NCI-H1694 treated with DMSO at 0.1 percent for 48 hours (cell line): Measurements from ENCODE around the gene ST3GAL3.

Experiments used
- DNase-seq: peaks from one replicate; lab custom pipeline; 2025; lab: John Stamatoyannopoulos, UW

The ST3GAL3 gene

DNA sequence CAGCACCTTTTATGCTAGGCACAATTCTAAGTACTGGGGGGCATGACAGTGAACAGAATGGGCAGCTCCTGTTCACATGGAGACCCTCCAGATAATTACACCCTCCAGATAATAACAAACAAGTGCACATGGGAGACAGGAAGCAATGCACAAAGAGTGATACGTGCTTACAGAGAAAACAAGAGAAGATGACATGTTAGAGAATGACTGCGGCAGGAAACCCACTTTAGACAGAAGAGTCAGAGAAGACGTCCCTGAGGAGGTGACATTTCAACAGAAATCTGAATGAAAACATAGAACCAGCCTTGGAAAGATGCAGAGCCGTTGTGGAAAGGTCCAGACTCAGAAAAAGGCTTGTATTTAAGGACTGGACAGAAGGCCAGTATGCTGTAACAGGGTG, 171.5 kb downstream of the ST3GAL3 start:
- no peak for DNase-seq

DNA sequence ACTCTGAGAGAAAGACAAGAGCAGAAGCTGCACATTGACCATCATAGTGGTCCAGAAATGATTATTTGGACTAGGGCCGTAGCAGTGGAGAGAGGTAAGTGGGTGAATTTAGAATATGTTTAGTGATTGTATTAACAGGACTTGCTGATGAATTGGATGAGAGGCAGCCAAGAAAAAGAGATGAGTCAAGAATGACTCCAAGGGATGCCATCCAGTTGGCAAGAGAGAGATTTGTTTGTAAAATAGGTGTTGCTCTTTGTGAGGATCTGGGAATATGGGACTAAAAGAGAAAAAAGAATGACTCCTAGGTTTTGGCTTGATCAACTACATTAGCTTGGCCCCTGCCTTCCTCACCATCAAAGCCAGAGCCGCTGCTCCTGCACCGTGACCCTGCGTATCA, 172.1 kb downstream of the ST3GAL3 start:
- DNase-seq: no peak

DNA sequence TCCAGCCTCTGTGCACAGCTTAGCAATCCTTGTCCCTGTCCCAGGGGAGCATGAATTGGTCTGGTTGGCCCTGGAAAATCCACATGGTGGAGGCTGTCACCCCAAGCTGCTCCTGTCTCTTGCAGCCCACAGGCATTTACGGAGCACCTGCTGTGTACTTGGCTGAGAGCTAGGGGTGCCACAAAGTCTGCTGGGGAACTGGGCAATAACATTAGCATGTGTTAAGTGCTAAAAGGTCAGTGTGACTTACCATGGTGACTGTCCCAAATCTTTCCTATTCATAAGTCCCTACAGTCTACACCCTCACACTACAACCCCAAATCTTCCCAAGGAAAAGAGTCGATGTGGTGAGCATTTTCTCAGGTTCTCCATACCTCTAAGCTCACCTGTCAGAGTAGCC, 172.7 kb downstream of the ST3GAL3 start:
- no peak for DNase-seq

DNA sequence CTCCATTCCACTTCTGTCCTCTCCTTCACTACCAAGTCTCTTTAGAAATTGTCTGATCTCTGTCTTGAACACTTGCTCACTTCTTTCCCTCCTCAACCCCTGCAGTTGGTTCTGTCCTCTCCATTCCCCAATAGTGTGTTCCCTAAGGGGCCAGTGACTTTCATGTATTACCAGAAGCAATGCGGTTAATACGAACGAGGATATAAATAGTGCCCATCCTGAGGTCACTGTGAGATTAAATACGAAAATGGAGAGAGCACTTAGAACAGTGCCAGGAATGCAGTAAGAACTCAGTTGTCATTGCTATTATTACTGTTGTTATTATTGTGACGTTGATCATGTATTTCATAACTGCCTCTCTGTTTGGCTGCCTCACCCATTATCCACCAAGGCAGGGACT, 173.3 kb downstream of the ST3GAL3 start:
- no peak for DNase-seq

DNA sequence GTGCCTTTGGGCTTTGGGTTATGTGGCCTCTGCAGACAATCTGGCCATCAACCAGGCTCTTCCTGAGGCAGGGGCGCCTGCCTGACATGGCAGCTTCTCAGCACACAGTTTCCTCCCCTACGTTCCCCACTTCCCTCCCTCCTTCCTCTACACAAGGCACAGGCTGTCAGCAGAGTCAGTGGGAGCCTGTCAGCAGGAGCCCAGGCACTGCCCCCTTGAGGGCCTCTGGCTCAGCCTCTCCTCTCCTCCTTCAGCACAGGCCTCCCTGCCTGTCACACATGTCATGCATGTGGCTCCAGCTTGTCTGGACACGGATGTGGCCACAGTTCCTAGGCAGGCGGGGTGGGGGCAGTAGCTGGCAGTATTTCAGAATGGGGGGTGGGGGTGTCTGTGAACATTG, 174.1 kb downstream of the ST3GAL3 start:
- no peak for DNase-seq

DNA sequence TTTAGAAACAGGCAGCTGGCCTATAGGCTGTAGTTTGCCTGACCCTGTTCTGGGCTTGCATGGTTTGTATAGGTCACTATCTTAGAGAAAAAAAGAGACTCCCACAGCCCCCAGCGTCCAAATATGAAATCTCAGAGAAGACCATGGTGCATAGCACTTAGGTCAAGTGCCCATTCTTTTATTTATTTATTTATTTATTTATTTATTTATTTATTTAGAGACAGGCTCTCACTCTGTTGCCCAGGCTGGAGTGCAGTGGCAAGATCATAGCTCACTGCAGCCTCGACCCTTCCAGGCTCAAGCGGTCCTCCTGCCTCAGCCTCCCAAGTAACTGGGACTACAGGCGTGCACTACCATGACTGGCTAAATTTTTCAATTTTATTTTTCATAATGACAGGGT, 175.4 kb downstream of the ST3GAL3 start:
- no peak for DNase-seq

DNA sequence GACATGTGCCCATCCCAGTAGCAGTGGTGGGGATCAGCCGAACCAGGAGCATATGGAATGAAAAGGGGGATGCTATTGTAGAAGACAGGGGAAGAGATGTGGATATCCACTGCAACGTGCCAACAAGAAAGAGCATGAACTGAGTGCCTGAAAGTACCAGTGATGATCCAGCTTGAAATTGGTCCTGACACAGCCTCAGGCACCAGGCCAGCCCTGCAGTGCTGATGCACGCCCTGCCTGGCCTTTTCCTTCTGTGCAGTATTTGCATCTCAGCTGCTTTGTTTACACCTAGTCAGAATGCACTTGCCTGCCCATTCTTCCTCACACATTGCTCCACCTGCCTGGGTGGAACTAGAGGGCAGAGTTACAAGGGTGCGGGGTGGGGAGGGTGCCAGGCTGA, 176.0 kb downstream of the ST3GAL3 start:
- no peak for DNase-seq

DNA sequence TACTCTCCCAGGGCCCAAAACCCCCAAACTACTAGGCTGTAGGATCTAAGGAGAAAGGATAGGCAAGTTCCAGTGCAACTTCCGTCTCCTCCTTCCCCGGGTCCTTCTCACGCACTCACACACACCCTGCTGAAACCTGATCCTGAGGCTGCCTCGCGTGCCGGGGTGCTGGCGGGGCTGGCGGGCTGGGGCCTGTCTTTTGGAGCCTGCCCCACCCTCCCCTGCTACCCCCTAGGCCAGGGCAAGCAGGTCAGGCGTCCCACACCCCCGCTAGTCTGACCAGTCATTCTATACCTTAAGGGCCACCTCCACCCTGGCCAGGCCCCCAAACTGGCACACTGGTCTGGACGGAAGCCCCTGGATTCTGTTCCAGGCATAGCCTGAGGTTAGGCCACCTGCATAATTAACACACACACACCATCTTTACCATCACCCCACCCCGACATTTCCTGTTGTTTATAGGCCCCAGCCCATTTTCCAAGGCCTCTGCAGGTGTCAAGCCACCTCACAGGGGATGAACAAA, 178.0 kb downstream of the ST3GAL3 start:
- DNase-seq: no peak

DNA sequence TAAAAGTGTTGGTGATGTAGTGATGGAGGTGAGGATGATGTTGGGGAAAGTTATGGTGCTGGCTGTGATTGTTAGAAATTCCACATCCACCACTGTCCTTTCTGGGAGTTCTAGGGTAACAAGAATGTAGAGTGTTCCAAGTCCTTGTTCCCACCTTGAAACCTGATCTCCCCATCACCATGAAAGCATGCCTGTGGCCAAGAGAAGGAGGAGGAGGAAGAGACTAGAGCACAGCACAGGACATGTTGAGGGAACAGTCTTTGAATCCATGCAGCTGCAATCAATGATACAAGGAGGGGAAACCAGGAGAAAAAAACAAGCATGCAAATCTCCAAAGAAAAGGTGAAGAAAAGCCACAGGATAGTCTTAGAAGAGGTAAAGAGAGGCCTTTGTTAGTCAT, 180.4 kb downstream of the ST3GAL3 start:
- DNase-seq: no peak

DNA sequence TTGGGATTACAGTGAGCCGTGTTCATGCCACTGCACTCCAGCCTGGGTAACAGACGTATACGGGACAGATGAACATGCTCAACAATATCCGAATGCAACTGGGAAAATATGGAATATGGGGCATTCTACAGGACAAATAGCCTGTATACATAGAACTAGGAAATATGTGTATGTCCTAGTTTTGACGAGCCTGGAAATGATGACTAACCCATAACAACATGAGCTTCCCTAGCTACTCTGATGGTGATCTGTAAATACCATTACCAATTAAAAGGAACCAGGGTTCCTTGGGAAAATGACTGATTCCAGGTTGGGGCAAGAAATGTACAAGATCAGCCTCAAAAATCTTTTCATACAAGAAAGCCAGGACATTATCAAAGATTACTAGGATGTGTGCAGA, 183.5 kb downstream of the ST3GAL3 start:
- DNase-seq: no peak

DNA sequence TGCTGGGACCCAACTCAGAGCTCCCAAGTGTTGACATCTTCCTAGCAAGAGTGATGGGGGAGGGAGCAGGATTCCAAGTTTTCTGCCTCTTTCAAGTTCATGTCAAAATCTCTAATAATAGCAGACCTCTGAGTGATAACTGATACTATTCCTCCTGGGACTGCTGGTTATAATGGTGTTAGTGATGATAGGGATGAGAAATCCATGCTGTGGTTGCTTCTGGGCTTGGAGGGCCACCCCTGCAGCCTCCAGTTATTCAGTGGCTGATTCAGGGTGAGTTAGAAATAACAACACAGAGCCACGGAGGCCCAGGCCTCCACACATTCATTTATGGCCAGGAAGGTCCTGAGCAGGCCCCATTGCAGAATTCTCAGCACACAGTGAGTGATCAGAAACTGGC, 185.7 kb downstream of the ST3GAL3 start:
- no peak for DNase-seq

DNA sequence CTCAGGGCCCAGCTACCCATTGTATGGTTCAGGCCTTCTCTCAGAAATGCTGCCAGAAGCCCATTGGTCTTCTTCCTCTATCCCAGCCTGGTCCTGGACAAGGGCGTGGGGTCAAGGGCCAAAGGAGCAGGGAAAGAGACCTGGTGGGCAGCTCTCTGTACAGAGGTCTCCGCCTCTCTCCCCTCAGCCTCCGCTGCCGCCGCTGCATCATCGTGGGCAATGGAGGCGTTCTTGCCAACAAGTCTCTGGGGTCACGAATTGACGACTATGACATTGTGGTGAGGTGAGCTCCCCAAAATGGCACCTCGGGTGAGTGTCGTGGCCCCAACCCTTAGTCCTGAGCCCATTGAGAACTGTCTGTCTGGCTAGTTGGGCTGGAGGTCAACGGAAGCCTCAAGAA, 191.6 kb downstream of the ST3GAL3 start:
- DNase-seq: no peak

DNA sequence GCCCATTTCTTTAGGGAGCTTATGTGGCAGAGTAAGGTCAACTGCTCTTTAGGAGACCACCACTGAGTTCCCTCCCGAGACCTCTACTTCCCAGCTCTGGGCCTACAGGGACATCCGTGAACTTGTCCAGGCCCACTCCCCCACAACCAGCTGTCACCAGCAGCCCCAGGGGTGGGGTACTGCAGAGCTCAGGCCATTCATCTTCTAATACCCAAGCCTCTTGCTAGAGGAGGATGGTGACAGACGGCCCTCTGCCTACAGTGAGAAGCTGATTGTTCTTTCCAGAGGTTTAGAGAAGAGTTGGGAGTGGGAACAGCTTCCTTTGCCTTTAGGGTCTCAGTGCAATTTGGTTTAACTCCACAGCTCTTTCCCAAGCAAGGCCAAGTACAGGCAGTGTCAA, 193.1 kb downstream of the ST3GAL3 start:
- no peak for DNase-seq

DNA sequence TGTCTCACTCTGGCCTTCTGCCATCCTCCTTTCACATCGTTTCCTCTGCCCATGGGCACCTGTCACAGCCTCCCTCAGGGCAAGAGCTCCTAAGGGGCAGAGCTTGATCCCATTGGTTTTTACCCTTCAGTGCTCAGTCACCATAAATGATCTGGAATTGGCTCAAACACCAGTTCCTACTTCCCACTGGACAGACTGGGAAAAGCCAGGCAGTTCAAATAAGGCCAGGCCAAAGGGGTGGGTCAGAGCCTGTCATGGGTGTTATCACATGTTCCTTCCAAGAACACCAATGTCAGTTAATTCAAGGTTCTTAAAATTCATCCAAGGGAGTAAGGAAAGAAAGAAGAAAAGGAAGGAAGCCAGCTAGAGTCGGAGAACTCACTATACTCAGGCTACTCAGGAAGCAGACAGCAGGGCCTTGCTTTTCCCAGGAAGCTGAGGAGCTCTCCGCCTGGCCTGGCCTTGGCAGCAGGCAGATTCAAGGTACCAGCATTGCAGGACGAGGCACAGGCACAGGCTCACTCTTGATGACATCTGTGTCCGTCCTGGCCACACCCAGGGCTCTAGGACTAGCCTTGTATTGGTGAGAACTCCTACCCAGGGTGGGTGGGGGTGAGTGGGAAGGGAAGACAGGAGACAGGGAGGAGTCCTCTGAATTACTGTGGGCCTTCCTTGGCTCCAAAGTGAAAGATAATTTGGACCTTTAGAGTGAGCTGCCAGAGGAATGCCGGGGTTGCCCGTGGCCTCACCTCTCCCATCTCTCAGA, 194.0 kb downstream of the ST3GAL3 start:
- no peak for DNase-seq

DNA sequence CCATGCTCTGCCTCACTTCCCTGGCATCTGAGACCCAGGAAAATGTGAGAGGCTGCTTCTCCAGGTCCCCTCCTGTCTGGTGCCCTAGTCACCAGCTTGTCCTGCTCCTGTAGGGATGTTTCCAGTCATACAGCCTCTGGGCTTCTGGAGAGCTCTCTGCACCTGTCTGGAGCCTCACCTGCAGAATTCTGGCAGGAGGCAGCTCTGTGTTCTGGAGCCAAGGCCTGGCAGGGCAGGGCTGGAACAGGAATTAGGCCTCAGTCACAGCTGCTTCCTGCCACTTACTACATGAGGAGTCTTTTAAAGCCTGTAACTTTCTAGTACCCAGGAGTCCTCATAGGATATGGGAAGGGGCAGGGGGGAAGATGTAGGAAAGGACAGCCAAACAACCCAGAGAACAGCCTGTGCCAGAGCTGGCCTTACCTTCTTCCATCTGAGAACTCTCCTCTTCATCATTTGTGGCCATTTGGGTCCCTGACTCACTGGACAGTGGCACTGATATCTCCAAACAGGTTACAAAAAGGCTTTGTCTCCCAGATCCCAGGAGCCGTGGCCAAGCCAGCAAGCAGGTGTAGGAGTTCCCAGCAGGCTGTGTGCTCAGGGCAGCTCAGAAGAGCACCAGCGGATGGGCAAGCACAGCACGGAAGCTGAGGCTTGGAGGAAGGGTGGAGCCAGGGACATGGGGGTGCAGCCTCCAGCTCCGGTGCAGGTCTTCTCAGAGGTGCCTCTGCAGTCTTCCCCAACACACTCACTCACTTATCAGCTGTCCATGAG, 194.9 kb downstream of the ST3GAL3 start:
- DNase-seq: no peak

DNA sequence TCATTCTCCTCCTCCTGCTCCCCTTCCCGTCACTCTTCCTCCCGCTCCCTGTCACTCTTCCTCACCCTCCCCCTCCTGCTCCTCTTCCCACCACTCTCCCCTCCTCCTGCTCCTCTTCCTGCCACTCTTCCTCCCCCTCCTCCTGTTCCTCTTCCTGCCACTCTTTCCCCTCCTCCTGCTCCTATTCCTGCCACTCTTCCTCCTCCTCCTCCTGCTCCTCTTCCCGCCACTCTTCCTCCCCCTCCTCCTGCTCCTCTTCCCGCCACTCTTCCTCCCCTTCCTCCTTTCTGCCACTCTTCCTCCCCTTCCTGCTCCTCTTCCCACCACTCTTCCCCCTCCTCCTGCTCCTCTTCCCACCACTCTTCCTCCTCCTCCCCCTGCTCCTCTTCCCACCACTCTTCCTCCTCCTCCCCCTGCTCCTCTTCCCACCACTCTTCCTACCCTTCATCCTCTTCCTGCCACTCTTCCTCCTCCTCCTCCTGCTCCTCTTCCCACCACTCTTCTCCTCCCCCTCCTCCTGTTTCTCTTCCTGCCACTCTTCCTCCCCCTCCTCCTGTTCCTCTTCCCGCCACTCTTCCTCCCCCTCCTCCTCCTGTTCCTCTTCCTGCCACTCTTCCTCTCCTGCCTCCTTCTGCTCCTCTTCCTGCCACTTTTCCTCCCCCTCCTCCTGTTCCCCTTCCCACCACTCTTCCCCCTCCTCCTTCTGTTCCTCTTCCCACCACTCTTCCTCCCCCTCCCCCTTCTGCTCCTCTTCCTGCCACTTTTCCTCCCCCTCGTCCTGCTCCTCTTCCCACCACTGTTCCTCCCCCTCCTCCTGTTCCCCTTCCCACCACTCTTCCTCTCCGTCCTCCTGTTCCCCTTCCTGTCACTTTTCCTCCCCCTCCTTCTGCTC, 197.6 kb downstream of the ST3GAL3 start:
- no peak for DNase-seq

DNA sequence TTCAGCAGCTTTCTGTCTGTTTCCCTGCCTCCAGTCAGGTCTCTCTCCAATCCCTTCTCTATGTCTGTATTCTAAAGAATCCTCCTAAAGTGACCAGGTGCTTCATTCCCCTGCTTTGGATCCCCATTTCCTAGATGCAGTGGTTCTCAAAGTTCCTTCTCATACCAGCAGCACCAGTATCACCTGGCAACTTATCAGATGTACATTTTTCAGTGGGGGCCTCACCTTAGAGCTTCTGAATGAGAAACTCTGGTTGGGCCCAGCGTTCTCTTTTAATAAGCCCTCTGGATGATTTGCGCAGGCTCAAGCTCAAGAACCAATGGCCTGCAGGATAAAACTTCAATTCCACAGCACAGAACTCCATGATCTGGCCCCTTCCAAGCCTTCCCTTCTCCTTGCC, 200.9 kb downstream of the ST3GAL3 start:
- no peak for DNase-seq

DNA sequence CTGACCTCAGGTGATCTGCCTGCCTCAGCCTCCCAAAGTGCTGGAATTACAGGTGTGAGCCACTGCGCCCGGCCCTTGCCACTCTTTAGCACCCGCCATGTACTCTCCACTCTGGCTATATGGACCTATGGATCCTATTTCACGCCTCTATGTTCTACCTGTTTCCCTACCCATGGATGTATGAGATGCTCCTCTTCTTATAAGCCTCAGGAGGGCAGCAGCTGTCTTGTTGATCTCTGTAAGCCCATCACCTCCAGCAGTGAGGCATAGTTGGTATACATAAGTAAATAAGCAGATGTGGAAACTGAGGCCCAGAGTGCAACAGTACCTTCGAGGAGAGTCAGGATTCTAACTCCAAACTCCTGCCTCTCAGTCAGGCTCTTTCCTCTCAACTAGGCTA, 201.5 kb downstream of the ST3GAL3 start:
- DNase-seq: no peak

DNA sequence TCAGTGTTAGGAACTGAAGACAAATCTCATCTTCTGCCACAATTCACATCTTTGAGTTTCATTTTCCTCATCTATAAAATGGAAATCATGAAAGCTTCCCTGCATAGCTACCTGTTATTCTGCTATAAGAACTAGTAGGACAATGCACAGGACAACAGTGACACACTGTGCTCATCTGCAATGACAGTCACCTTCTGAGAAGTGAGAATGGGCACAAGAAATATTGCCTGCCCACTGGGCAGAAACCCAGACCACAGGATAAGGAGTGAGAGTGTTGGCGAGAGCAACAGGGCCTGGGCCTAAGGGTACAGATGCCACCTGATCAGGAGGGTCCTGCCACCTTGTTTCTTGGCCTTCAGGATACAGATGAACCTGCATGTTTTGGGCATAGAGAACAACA, 203.0 kb downstream of the ST3GAL3 start:
- DNase-seq: no peak

DNA sequence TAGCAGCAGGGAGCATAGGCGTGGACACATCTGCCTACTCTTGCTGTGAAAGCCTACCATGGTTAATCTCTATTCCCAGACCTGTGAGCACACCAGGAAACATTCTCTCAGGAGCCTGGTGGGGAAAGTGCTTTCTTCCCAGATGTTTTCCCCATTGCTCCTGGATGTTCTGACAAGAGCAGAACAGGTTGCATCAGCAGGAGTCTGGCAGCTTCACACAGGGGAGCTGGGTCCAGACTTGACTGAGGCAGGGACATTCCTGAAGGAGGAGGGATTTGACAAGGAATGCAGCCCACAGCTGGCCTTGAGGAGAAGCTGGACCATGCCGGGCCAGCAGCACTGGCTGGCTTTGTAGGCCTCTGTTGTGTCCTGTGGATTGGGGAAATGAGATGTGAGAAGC, 205.3 kb downstream of the ST3GAL3 start:
- DNase-seq: no peak

DNA sequence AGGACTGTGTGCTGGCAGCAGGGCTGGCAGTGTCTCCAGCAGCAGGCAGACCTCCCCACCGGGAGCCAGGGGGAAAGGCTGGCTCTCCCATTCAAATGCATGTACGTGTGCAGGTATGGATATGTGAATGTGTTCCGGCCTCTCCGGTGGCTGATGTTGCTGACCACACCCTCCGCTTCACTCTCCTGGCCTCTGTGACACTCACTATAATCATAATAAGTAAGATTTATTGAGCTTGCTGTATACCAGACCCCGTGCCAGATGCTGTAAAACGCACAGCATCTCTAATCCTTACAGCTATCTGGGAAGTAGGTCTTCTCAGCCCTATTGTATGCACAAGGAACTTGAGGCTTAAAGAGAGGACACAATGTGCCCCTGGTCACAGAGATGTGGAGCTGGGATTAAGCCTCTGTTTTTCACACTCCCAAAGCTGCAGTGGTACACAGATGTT, 205.7 kb downstream of the ST3GAL3 start:
- no peak for DNase-seq

DNA sequence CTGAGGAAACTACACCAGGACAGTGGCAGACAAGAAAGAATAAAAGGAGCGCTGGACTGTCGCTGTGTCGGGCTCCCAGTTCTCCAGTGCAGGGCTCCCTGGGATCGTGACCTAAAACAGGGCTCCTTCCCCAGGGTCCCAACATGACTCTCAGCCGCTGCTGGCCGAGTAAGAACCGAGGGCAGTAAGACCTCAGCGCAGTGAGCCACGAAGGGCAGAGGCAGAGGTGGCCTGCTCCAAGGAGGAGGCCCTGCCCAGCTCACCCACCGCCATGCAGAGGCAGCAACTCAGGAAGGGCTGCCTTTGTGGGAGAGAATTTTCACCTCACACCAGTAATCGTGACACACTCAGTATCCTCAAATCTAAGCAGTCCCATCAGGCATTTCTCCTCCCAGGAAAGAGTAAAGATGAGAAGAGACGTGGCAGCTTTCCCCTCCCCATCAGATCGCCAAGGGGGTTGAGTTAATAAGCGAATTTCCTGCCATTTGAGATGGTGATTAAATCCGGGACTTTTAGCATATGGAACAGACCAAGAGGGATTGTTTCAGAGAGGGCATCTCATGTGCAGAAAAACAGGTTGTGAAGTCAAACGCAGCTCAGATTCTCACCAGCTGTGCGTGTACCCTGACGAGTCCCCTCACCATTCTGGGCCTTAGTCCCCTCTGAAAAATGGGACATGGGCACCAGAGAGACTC, 206.5 kb downstream of the ST3GAL3 start:
- DNase-seq: no peak
